T1000 (cell line): Measurements from ENCODE around the gene ACOT13.
"Not testable (repeated sequence)": the region's sequence is repeated elsewhere in the genome, so short reads cannot be mapped to it uniquely, and the experiment has no call there.

Experiments used
- DNase-seq: peaks from one replicate; lab custom pipeline; 2025; ENCODE audit warnings: mixed read lengths; lab: John Stamatoyannopoulos, UW

ACOT13 gene

DNA sequence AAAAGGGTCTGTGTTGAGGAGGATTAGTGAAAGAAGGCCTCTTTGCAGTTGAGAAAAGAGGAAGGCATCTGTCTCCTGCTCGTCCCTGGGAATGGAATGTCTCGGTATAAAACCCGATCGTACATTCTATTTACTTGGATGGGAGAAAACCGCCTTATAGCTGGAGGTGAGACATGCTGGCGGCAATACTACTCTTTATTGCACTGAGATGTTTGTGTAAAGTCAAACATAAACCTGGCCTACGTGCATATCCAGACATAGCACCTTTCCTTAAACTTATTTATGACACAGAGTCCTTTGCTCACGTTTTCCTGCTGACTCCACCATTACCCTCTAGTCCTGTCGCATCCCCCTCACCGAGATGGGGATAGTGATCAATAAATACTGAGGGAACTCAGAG is 4.6 kb upstream of the ACOT13 start:
- no peak for DNase-seq

DNA sequence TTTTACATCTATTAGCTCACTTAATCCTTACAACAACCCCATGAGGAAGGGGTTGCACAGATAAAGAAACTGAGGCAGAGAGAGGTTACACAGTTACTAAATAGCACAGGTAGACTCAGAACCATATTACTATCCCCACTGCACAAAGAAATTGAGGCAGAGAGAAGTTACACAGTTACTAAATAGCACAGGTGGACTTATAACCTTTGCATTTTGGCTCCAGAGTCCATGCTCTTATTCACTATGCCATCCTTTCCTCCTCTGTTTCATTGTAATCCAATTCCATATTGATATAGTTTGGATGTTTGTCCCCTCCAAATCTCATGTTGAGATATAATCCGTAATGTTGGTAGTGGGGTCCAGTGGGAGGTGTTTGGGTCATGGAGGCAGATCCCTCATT is 3.7 kb upstream of the ACOT13 start:
- DNase-seq, result no peak

DNA sequence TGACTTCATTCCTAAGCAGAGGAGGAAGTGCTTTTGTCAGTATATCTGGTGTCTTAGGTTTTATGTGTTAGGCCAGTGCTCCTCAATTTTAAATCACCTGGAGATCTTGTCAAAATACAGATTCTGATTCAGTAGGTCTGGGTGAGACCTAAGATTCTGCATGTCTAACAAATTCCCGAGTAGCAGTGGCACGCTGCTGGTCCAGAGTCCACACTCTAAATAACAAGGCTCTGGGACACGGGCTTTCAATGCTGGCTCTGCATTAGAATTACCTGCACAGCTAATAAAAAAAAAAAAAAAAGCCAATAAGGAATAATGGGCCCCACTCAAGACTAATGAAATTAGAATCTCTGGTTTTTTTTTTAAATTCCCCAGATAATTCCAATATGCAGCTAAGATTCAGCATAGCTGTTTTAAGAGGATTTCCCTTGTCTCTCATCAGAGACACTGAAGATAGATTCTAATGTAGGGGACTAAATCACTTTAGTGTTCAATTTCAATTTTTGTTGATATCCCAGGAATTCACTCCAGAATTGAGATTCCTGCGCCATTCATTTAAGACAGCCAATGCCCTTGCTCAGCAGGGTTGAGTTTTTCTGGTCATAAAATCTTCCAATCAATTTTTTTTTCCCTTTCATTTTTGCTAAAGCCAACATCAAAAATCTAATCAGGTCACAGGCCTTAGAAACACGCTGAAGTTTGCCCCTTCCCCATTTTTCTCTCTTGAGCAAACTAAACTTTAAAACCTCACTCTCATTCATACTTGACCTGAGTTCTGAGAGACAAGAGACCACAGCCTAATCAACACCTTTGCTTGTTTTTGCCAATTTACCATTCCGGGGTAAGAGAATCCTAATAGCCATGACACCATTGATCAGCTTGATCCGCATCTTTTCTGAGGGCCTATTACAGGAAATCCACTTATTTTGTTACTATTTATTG is 2.6 kb upstream of the ACOT13 start:
- DNase-seq, result no peak

DNA sequence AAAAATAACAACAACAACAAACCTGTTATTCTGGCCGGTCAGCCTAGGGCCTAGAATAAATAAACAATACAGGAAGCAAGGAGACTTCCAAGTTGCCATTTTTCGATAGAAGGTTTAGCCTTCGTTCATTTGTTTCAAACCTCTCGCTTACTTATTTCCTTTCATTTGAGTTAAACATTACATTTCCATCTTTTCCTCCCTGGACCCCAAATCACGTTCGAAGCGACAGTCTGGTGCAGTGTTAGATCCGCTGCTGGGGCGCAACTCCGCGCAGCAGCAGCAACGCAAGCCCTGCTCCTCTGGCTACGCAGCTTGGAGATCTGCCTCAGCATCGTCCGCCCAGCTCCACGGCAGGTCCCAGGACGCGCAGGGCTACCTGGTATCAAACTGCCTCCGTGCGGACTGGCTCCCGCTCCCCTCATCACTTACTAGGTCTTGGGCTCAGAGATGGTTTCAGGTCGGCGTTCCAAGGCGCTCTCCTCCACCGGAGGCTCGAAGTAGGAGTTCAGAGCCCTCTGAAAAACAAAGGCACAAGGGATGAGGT is 708 bp upstream of the ACOT13 start:
- no peak for DNase-seq

DNA sequence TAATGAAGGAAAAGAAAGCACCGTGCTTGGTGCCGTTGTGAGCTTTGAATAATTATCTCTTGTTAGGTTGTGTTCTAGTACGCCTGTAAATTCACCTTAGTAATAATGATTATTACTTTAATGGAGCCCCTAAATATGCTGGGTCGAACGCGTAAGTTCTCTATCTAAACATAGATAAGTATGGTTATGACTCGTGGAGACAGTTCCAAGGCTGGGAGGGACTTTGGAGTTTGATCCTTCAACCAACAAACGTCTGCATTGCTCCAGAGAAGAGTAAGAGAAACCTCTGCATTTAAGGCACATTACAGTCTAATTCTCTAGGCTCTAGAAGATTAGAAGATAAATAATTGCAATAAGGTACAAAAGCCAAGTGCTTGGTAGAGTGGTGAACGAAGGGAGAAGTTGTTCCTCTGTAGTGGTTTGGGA is 514 bp downstream of the ACOT13 start:
- DNase-seq, result no peak

DNA sequence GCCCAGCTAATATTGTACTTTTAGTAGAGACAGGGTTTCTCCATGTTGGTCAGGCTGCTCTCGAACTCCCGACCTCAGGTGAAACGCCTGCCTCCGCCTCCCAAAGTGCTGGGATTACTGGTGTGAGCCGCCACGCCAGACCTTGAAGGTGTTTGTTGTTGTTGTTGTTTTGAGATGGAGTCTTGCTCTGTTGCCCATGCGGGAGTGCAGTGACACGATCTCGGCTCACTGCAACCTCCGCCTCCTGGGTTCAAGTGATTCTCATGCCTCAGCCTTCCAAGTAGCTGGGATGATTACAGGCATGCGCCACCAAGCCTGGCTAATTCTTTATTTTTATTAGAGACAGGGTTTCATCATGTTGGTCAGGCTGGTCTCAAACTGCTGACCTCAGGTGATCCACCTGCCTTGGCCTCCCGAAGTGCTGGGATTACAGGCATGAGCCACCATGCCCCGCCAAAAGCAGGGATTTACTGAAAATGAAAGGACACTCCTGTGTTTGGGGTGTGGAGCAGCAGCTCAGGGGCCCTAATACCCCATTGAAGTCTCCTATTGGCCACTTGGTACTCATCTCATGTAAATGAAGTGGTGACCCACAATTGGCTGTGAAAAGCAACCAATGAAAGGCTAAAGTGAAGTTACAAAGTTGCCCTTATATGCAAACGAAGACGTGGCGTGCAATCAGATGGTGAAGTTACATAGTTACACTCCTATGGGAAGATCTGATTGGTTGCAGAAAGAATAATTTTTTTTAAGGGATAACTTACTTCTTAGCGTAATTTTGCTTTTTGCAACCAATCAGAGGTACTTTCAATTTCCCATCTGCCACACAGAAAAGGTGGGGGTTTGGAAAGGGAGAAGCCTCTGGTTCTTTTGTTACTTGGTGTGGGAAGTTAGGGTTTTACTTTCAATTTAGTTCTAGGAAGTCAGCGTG is 1.5 kb downstream of the ACOT13 start:
- not testable (repeated sequence) for DNase-seq

GRCh38 chr6:24668997-24669361 is 2.1 kb downstream of the ACOT13 start:
- no peak for DNase-seq

- DNase-seq, result not testable (repeated sequence)
Observed at GRCh38 chr6:24670492-24670891, 3.6 kb downstream of the ACOT13 start.

- DNase-seq, result not testable (repeated sequence)
Observed at GRCh38 chr6:24671077-24671476, 4.2 kb downstream of the ACOT13 start.

DNA sequence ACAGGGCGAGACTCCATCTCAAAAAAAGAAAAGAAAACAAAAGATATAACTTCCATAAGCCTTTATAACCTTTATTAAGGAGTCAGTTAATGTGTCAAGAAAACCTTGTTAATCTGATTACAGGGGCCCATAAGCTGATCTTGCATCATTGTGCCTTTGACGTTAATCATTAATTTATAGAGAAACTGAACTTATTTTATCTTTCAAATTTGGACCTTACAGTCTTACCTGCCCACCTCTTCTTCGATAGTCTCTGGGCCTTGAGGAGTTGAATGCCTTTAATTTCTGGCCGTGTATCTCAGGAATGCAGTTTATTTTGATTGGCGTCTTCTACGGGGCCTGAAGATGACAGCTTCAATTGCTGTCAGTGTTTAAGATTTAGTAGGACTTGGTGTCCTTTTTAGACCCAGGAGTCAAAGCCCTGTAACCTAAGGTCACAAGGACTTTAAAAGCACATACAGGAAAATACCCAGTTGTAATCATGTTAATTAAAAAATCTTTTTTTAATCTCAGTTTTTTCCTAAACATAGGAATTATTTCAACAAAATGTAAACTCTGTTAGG is 5.8 kb downstream of the ACOT13 start:
- no peak for DNase-seq

GRCh38 chr6:24673625-24674024 is 6.7 kb downstream of the ACOT13 start:
- DNase-seq, result no peak

- DNase-seq, result not testable (repeated sequence)
Observed at GRCh38 chr6:24678792-24679352, 12.0 kb downstream of the ACOT13 start.

- no peak for DNase-seq
Observed at GRCh38 chr6:24680582-24680981, 13.7 kb downstream of the ACOT13 start.

- DNase-seq, result no peak
Observed at GRCh38 chr6:24683297-24684296, 16.7 kb downstream of the ACOT13 start.

DNA sequence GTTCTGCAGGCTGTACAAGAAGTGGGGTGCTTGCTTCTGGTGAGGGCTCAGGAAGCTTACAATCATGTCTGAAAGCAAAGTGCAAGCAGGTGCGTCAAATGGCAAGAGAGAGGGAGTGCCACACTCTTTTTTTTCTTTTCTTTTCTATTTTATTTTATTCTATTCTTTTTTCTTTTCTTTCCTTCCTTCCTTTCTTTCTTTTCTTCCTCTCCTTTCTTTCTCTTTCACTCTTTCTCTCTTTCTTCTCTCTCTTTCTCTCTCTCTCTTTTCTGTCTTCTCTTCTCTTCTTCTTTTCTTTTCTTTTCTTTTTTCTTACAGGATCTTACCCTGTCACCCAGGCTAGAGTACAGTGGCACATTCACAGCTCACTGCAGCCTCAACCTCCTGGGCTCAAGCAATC is 19.5 kb downstream of the ACOT13 start:
- no peak for DNase-seq

DNA sequence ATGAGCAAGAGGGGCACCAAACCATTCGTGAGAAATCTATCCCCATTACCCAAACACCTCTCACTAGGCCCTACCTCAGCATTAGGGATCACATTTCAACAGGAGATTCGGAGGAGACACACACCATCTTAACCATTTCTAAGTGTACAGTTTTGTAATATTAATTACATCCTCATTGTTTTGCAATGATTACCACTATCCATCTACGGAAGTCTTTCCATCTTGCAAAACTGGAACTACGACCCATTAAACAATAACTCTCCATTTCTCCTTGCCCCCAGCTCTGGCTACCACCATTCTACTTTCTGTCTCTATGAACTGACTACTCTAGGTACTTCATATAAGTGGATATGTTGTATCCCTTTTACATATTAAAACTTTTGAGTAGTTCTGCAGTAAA is 20.1 kb downstream of the ACOT13 start:
- DNase-seq, result no peak

DNA sequence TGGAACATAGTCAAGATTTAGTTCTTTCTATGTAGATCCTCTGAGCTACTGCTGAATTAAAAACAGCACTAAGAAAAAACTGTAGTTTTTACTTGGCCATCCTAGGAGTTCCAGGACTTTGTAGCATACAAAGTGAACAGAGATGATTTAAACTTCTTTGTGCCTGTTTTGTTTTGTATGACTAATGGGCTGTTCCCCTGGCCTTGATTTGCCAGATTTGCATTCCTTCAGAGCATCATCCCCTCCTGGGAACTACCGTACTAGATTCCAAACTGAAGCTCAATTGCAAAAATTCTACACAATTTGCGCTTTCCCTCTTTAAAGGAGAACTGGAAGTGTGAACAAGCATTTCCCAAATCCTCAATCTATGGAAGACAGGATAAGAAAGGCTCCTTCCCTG is 23.1 kb downstream of the ACOT13 start:
- no peak for DNase-seq

DNA sequence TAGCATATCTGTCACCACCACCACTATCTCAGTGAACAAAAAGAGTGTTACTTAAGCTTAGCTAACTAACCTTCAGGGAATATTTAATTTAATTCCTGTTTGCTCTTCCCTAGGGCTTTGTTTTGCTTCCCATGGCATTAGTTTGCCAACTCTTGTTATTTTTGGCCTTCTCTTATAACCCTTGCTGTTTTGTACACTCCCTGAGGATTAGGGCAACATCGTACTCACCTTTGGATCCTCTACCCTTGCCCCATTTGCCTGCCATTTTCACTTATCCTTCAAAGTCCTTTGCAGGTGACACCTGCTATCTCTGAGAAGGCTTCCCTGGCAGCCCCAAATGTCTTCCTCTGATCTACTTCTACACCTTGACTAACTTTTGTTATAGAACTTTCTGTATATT is 23.7 kb downstream of the ACOT13 start:
- no peak for DNase-seq

DNA sequence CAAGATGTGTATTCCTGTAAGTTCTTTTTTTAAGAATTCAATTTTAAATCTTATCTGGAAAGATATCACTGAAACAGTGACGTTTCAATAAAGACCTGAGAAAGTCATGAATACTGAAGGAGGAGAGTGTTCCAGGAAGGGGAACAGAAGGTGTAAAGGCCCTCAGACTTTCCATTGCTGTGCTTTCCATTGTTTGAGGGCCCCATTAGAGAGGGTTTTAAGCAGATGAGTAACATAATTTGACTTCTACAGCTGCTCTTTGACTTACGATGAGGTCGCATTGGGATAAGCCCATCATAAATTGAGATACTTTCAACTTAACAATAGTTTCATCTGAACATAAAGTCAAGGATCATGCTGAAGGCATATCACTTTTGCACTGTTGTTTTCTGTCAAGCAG is 24.7 kb downstream of the ACOT13 start:
- no peak for DNase-seq

GRCh38 chr6:24692003-24692402 is 25.1 kb downstream of the ACOT13 start:
- no peak for DNase-seq

- DNase-seq, result no peak
Observed at GRCh38 chr6:24692415-24692814, 25.5 kb downstream of the ACOT13 start.
